ENCODE data around the gene HIPK1. TPM values are rescaled to one million over a fixed set of nuclear protein-coding genes. Genes with fewer than 3 reads are reported as not detected.
A peak's percentile ranks its signal among the peaks of the same experiment; 100 is the strongest.

The HIPK1 gene
- total RNA-seq, 1 experiment from 2014 or later: 52.2 TPM

DNA sequence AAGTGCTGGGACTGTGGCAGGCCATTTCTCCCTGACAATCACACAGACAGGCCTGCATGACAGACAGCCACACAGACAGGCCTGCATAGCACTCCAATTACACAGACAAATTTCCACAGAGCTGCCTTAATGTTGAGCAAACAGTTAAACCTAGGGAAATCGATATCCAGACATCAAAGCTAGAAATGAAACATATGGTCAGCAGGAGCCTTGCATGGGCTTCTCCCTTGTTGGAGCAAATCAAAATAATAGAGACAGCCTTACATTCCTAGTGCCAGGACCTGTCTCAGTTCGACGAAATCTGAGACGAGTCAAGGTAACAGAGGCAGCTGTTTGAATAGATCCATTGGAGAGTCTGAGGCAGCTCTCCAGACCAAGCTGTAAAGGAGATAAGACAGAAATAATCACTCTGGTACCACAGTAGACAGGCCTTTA, 92.6 kb downstream of the HIPK1 start (continued):
- TF ChIP-seq ZNF263 (CRISPR knock-in tag; IDR thresholded peaks at IDR 0.05; ENCODE audit: low read depth) (no peak), NR1H2 (CRISPR knock-in tag; IDR thresholded peaks at IDR 0.05) (no peak), FOXJ3 (CRISPR knock-in tag; IDR thresholded peaks at IDR 0.05; ENCODE audit: borderline replicate concordance) (no peak), JAZF1 (CRISPR knock-in tag; IDR thresholded peaks at IDR 0.05) (no peak), GABPB1 (CRISPR knock-in tag; IDR thresholded peaks at IDR 0.05) (no peak), ZNF138 (CRISPR knock-in tag; conservative IDR thresholded peaks at IDR 0.05) (no peak), GRHL2 (CRISPR knock-in tag; IDR thresholded peaks at IDR 0.05; ENCODE audit: insufficient replicate concordance, severe bottlenecking) (no peak)
- TF ChIP-seq, protein P1, sequence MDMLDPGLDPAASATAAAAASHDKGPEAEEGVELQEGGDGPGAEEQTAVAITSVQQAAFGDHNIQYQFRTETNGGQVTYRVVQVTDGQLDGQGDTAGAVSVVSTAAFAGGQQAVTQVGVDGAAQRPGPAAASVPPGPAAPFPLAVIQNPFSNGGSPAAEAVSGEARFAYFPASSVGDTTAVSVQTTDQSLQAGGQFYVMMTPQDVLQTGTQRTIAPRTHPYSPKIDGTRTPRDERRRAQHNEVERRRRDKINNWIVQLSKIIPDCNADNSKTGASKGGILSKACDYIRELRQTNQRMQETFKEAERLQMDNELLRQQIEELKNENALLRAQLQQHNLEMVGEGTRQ (CRISPR knock-in tag; IDR thresholded peaks at IDR 0.05): no peak
- TF ChIP-seq, protein P2, sequence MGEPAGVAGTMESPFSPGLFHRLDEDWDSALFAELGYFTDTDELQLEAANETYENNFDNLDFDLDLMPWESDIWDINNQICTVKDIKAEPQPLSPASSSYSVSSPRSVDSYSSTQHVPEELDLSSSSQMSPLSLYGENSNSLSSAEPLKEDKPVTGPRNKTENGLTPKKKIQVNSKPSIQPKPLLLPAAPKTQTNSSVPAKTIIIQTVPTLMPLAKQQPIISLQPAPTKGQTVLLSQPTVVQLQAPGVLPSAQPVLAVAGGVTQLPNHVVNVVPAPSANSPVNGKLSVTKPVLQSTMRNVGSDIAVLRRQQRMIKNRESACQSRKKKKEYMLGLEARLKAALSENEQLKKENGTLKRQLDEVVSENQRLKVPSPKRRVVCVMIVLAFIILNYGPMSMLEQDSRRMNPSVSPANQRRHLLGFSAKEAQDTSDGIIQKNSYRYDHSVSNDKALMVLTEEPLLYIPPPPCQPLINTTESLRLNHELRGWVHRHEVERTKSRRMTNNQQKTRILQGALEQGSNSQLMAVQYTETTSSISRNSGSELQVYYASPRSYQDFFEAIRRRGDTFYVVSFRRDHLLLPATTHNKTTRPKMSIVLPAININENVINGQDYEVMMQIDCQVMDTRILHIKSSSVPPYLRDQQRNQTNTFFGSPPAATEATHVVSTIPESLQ (CRISPR knock-in tag; IDR thresholded peaks at IDR 0.05): no peak
- TF ChIP-seq, protein P3, sequence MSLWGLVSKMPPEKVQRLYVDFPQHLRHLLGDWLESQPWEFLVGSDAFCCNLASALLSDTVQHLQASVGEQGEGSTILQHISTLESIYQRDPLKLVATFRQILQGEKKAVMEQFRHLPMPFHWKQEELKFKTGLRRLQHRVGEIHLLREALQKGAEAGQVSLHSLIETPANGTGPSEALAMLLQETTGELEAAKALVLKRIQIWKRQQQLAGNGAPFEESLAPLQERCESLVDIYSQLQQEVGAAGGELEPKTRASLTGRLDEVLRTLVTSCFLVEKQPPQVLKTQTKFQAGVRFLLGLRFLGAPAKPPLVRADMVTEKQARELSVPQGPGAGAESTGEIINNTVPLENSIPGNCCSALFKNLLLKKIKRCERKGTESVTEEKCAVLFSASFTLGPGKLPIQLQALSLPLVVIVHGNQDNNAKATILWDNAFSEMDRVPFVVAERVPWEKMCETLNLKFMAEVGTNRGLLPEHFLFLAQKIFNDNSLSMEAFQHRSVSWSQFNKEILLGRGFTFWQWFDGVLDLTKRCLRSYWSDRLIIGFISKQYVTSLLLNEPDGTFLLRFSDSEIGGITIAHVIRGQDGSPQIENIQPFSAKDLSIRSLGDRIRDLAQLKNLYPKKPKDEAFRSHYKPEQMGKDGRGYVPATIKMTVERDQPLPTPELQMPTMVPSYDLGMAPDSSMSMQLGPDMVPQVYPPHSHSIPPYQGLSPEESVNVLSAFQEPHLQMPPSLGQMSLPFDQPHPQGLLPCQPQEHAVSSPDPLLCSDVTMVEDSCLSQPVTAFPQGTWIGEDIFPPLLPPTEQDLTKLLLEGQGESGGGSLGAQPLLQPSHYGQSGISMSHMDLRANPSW (CRISPR knock-in tag; conservative IDR thresholded peaks at IDR 0.05; ENCODE audit: low read depth): no peak
- TF ChIP-seq, protein P4, sequence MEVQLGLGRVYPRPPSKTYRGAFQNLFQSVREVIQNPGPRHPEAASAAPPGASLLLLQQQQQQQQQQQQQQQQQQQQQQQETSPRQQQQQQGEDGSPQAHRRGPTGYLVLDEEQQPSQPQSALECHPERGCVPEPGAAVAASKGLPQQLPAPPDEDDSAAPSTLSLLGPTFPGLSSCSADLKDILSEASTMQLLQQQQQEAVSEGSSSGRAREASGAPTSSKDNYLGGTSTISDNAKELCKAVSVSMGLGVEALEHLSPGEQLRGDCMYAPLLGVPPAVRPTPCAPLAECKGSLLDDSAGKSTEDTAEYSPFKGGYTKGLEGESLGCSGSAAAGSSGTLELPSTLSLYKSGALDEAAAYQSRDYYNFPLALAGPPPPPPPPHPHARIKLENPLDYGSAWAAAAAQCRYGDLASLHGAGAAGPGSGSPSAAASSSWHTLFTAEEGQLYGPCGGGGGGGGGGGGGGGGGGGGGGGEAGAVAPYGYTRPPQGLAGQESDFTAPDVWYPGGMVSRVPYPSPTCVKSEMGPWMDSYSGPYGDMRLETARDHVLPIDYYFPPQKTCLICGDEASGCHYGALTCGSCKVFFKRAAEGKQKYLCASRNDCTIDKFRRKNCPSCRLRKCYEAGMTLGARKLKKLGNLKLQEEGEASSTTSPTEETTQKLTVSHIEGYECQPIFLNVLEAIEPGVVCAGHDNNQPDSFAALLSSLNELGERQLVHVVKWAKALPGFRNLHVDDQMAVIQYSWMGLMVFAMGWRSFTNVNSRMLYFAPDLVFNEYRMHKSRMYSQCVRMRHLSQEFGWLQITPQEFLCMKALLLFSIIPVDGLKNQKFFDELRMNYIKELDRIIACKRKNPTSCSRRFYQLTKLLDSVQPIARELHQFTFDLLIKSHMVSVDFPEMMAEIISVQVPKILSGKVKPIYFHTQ (CRISPR knock-in tag; IDR thresholded peaks at IDR 0.05): no peak

DNA sequence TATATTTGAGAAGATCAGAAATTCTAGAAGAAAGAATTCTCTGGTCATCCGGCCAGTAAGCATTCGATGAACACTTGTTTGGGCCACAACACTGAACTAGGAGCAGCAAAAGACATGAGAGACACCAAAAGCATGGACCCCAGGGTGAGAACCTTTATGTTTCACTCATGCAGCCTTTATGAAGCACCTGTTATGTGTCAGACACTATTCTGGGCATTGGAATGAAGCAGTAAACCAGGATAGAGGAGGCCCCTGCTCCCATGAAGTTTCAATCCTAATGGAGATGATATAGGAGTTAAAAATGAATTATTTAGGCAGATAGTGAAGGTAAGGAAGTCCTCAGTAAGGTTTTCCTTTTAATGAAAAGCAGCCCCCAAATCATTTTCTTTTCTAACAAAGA, 93.8 kb downstream of the HIPK1 start:
- TF ChIP-seq, protein P3 (CRISPR knock-in tag; conservative IDR thresholded peaks at IDR 0.05; ENCODE audit: low read depth): no peak
- TF ChIP-seq NFE2L1 (CRISPR knock-in tag; IDR thresholded peaks at IDR 0.05) (no peak), ELF4 (CRISPR knock-in tag; IDR thresholded peaks at IDR 0.05; ENCODE audit: low read depth) (no peak)
- Mint-ChIP-seq H3K4me1 (peaks cover 55% of the 10 kb centered on the region), H3K9me3 (peaks cover 19% of the 10 kb centered on the region), H3K27me3 (ENCODE audit: low read depth) (no peaks in the 10 kb centered on the region), H3K36me3 (peaks cover 38% of the 10 kb centered on the region), H3K4me3 (no peak overlapping the region), H3K27ac (peak overlapping the region; percentile 30; the same call in 1 of the 2 replicates)
- no peak for ATAC-seq
- ChIA-PET CTCF (interaction anchor here (1.2 to 1.5 kb wide), 3 partner anchors 11 to 97 kb away, joined by 3 to 8 read pairs (median 5); no protein-coding TSS in a partner anchor), POLR2A (interaction anchor here (0.7 kb wide), 1 partner anchor 38 kb away, joined by 4 read pairs; no protein-coding TSS in a partner anchor)
- DNase-seq (ENCODE audit: low spot score): no peak

All from WTC11 (cell line).